Panc1 (cell line): ENCODE results near the gene CCT5. TPM values are rescaled to one million over a fixed set of nuclear protein-coding genes. Genes with fewer than 3 reads are reported as not detected.

Experiments used
- ATAC-seq: fragments of 200-7000 bp; cut with Tn5 transposase; 2 replicates; pipeline ENCODE4 v1.9.1; 2020; ENCODE audit warnings: mild to moderate bottlenecking, moderate library complexity
- BruUV-seq: library from RNA; stranded (reverse); fragments of 400-500 nt; replicated peaks from 2 replicates; lab custom pipeline; 2021; lab: Mats Ljungman, UMichigan
- CTCF ChIA-PET: fragments of 300-600 bp; sonication (Branson Sonifier 250); formaldehyde crosslinking; loops from one replicate; lab custom pipeline; 2022; ENCODE audit warnings: antibody characterized with exemption; lab: Charles Lee
- POLR2A ChIA-PET: fragments of 300-600 bp; sonication (Branson Sonifier 250); formaldehyde crosslinking; loops from one replicate; lab custom pipeline; 2022; ENCODE audit warnings: antibody characterized with exemption; lab: Charles Lee
- DNase-seq: peaks from one replicate; pipeline ENCODE4 v3.0.0-alpha.2; 2010; ENCODE audit warnings: low read depth, low spot score
- H3K27ac ChIP-seq: 2 replicates; pipeline ENCODE4 v1.5.1; 2011; ENCODE audit warnings: mild to moderate bottlenecking, low read length, inconsistent platforms
- H3K27me3 ChIP-seq: fragments of 200-500 bp; sonication (Bioruptor generic); 2 replicates; pipeline ENCODE4 v1.6.0; 2014; ENCODE audit warnings: low read length, inconsistent platforms; ENCODE audit not compliant: control insufficient read depth, insufficient read depth
- H3K36me3 ChIP-seq: fragments of 200-500 bp; sonication (Bioruptor generic); 2 replicates; pipeline ENCODE4 v1.5.1; 2014; ENCODE audit warnings: inconsistent platforms, mild to moderate bottlenecking, low read length, moderate library complexity; ENCODE audit not compliant: control insufficient read depth, insufficient read depth
- H3K4me1 ChIP-seq: 2 replicates; pipeline ENCODE4 v1.5.1; 2011; ENCODE audit warnings: inconsistent platforms, mild to moderate bottlenecking, low read length, moderate library complexity; ENCODE audit not compliant: control insufficient read depth, insufficient read depth
- H3K4me3 ChIP-seq, 2 experiments: 2 replicates each; pipeline ENCODE4 v1.5.1; 2011 to 2012; ENCODE audit warnings: low read depth in 2 of 2, low read length in 2 of 2, mild to moderate bottlenecking in 2 of 2, inconsistent platforms in 1 of 2, moderate library complexity in 1 of 2
- H3K9me3 ChIP-seq: fragments of 200-500 bp; sonication (Bioruptor generic); 2 replicates; pipeline ENCODE4 v1.5.1; 2014; ENCODE audit warnings: low read depth, mild to moderate bottlenecking, inconsistent platforms, low read length, moderate library complexity; ENCODE audit not compliant: control insufficient read depth, insufficient read depth
- POLR2AphosphoS5 ChIP-seq: IDR thresholded peaks from 2 replicates; pipeline ENCODE4 v1.6.1; 2012; ENCODE audit warnings: mild to moderate bottlenecking, low read depth, low read length, moderate library complexity
- SIN3A ChIP-seq: IDR thresholded peaks from 2 replicates; pipeline ENCODE4 v1.6.1; 2012; ENCODE audit warnings: low read depth, mild to moderate bottlenecking, low read length, moderate library complexity, borderline replicate concordance; ENCODE audit not compliant: insufficient read depth
- TCF7L2 ChIP-seq: IDR thresholded peaks from 2 replicates; pipeline ENCODE4 v1.6.1; 2011; ENCODE audit warnings: mild to moderate bottlenecking, low read depth, low read length, inconsistent platforms
- in situ Hi-C: cut with HindIII; loops from 2 replicates; pipeline ENCODE4 v1.10.0; 2016; ENCODE audit warnings: low sequenced_read_pairs, low pct_unique_long_range_greater_than_20kb
- intact Hi-C: fragments of 100-400 bp; cut with micrococcal nuclease; formaldehyde crosslinking; loops from one replicate; pipeline ENCODE4 v1.10.0; 2022; ENCODE audit not compliant: unreplicated experiment
- total RNA-seq: library from RNA; stranded (reverse); gene quantifications from one replicate; pipeline ENCODE4 v1.2.1, GENCODE V29; 2021; ENCODE audit not compliant: unreplicated experiment
- TF ChIP-seq, protein P1 (sequence below), 2 experiments: IDR thresholded peaks; 2 replicates each; pipeline ENCODE4 v1.6.1; 2011 to 2012; ENCODE audit warnings: low read depth in 2 of 2, control low read depth in 1 of 2, low read length in 1 of 2, mild to moderate bottlenecking in 1 of 2, moderate library complexity in 1 of 2; ENCODE audit not compliant: insufficient read depth in 1 of 2
- TF ChIP-seq, protein P2 (sequence below): fragments of 450-650 bp; IDR thresholded peaks from 2 replicates; pipeline ENCODE4 v1.5.1; 2017; ENCODE audit warnings: mild to moderate bottlenecking

Gene CCT5
- total RNA-seq, 1 experiment from 2014 or later = 476 TPM

DNA sequence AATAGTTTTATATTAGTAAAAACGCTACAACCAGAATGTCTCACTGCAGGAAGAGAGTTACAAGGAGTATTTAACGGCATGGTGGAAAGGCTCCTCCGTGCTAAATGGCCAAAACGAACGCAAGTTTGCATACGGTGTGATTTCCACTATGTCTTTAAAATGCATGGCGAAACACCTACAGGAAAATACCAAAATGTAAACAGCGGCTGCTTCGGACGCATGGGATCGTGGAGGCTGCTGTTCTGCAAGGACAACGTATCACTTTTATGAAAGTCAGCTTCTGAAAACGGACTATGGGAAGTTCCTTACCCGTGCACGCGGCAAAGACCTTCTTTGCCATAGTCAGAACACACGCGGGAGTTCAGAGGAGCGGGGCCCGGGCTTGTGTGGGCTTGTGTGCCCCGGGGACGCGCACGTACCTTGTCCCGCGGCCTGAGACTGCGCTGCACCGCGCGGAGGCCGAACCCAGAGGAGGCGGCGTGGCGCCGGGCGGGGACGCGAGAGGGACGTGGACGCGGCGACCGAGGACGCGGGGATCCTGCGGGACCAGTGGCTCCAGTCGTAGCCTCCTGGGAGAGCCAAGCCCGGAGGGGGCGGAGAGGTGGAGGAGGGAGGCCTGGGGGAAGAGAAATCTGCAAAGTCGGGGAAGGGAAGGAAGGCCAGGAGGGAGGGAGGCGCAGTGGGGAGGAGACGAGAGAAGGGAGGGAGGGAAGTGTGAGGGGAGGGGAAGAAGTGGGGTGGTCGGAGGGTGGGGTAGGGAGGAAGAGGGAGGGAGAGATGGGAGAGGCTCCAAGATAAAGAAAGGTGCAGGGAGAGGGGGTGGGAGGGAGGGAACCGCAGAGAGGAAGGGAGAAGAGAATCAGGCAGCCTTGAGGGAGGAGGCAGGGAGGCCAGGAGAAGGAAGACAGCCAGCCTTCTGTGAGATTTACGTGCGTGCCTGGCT is 57.4 kb downstream of the CCT5 start, which contains the start of gene CMBL:
Gene CMBL, minus strand, starts transcription at position 697 of the 943 bp plus-strand sequence. CDS start 17,140 bp downstream, outside the sequence.
- POLR2A ChIA-PET = no interaction called here

DNA sequence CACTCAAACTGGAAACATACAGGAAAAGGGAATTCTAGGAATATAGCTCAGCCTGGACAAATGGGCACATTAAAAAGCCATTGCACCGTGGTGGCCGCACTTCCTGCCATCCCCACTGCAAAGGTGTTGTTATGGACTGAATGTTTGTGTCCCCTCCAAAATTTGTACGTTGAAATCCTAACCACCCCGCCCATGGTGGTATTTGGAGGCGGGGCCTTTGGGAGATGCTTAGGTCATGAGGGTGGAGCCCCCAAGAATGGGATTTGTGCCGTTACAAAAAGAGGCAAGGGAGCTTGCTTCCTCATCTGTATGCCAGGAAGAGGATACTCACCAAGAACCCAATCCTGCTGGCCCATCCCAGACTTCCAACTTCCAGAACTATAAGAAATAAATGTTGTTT is 58.8 kb downstream of the CCT5 start:
- ATAC-seq (no peak), DNase-seq (no peak)
- Histone ChIP-seq H3K27me3 (no peaks in the 10 kb centered on the region), H3K27ac (peak overlapping the region; percentile 80), H3K9me3 (no peaks in the 10 kb centered on the region), H3K4me1 (peaks cover 39% of the 10 kb centered on the region), H3K4me3 (no peak overlapping the region), H3K36me3 (no peaks in the 10 kb centered on the region)
- BruUV-seq = no TSS peak
- CTCF ChIA-PET = interaction anchor here (0.8 to 1.8 kb wide), 2 partner anchors 25 to 108 kb away, joined by 3 to 4 read pairs; no protein-coding TSS in a partner anchor
- POLR2A ChIA-PET = interaction anchor here (1.0 kb wide), 1 partner anchor 44 kb away, joined by 3 read pairs; the partner anchor contains the start of gene MARCHF6
- TF ChIP-seq TCF7L2 = no peak
- no peak for TF ChIP-seq SIN3A
- TF ChIP-seq POLR2AphosphoS5 = no peak
- TF ChIP-seq, protein P1, sequence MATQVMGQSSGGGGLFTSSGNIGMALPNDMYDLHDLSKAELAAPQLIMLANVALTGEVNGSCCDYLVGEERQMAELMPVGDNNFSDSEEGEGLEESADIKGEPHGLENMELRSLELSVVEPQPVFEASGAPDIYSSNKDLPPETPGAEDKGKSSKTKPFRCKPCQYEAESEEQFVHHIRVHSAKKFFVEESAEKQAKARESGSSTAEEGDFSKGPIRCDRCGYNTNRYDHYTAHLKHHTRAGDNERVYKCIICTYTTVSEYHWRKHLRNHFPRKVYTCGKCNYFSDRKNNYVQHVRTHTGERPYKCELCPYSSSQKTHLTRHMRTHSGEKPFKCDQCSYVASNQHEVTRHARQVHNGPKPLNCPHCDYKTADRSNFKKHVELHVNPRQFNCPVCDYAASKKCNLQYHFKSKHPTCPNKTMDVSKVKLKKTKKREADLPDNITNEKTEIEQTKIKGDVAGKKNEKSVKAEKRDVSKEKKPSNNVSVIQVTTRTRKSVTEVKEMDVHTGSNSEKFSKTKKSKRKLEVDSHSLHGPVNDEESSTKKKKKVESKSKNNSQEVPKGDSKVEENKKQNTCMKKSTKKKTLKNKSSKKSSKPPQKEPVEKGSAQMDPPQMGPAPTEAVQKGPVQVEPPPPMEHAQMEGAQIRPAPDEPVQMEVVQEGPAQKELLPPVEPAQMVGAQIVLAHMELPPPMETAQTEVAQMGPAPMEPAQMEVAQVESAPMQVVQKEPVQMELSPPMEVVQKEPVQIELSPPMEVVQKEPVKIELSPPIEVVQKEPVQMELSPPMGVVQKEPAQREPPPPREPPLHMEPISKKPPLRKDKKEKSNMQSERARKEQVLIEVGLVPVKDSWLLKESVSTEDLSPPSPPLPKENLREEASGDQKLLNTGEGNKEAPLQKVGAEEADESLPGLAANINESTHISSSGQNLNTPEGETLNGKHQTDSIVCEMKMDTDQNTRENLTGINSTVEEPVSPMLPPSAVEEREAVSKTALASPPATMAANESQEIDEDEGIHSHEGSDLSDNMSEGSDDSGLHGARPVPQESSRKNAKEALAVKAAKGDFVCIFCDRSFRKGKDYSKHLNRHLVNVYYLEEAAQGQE (IDR thresholded peaks at IDR 0.05; ENCODE audit: insufficient read depth in 1 of 2, low read depth in 2 of 2, low read length in 1 of 2) = no peak
- TF ChIP-seq, protein P2, sequence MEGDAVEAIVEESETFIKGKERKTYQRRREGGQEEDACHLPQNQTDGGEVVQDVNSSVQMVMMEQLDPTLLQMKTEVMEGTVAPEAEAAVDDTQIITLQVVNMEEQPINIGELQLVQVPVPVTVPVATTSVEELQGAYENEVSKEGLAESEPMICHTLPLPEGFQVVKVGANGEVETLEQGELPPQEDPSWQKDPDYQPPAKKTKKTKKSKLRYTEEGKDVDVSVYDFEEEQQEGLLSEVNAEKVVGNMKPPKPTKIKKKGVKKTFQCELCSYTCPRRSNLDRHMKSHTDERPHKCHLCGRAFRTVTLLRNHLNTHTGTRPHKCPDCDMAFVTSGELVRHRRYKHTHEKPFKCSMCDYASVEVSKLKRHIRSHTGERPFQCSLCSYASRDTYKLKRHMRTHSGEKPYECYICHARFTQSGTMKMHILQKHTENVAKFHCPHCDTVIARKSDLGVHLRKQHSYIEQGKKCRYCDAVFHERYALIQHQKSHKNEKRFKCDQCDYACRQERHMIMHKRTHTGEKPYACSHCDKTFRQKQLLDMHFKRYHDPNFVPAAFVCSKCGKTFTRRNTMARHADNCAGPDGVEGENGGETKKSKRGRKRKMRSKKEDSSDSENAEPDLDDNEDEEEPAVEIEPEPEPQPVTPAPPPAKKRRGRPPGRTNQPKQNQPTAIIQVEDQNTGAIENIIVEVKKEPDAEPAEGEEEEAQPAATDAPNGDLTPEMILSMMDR = no peak
- intact Hi-C loops = no loop called here
- in situ Hi-C loops = no loop called here

More for the DNA sequence above, 57.4 kb downstream of the CCT5 start, which contains the start of gene CMBL:
- H3K27me3 ChIP-seq = no peaks in the 10 kb centered on the region
- ATAC-seq = peak; percentile 83
- intact Hi-C loops = no loop called here
- peak within 1 kb of the TSS; percentile 87 for H3K27ac ChIP-seq
- in situ Hi-C loops = no loop called here
- DNase-seq = no peak
- peaks cover 50% of the 10 kb centered on the region for H3K4me1 ChIP-seq
- no peaks in the 10 kb centered on the region for H3K9me3 ChIP-seq
- no TSS peak for BruUV-seq
- TF ChIP-seq, protein P2 = no peak
- peak; percentile 46; the same call in 1 of the 2 replicates for TF ChIP-seq TCF7L2
- peak within 1 kb of the TSS; percentile 61 to 64 for H3K4me3 ChIP-seq
- H3K36me3 ChIP-seq = no peaks in the 10 kb centered on the region
- CTCF ChIA-PET = interaction anchor here (1.8 kb wide), 1 partner anchor 23 kb away, joined by 4 read pairs; no protein-coding TSS in a partner anchor
